Measurements from ENCODE around the gene PACRG.

GRCh38 chr6:162829013-162829742 is 101.4 kb downstream of the PACRG start:
- TF ChIP-seq CTCF (IDR thresholded peaks at IDR 0.05) (no peak), POLR2A (IDR thresholded peaks at IDR 0.05) (no peak)
